Panc1 (cell line): Measurements from ENCODE around the gene LIPE. TPM values are rescaled to one million over a fixed set of nuclear protein-coding genes. Genes with fewer than 3 reads are reported as not detected.

Experiments
- ATAC-seq: fragments of 200-7000 bp; cut with Tn5 transposase; 2 replicates; pipeline ENCODE4 v1.9.1; 2020; ENCODE audit warnings: mild to moderate bottlenecking, moderate library complexity
- BruUV-seq: library from RNA; stranded (reverse); fragments of 400-500 nt; replicated peaks from 2 replicates; lab custom pipeline; 2021; lab: Mats Ljungman, UMichigan
- CTCF ChIA-PET: fragments of 300-600 bp; sonication (Branson Sonifier 250); formaldehyde crosslinking; loops from one replicate; lab custom pipeline; 2022; ENCODE audit warnings: antibody characterized with exemption; lab: Charles Lee
- POLR2A ChIA-PET: fragments of 300-600 bp; sonication (Branson Sonifier 250); formaldehyde crosslinking; loops from one replicate; lab custom pipeline; 2022; ENCODE audit warnings: antibody characterized with exemption; lab: Charles Lee
- DNase-seq: peaks from one replicate; pipeline ENCODE4 v3.0.0-alpha.2; 2010; ENCODE audit warnings: low read depth, low spot score
- H3K27ac ChIP-seq: 2 replicates; pipeline ENCODE4 v1.5.1; 2011; ENCODE audit warnings: mild to moderate bottlenecking, low read length, inconsistent platforms
- H3K27me3 ChIP-seq: fragments of 200-500 bp; sonication (Bioruptor generic); 2 replicates; pipeline ENCODE4 v1.6.0; 2014; ENCODE audit warnings: low read length, inconsistent platforms; ENCODE audit not compliant: control insufficient read depth, insufficient read depth
- H3K36me3 ChIP-seq: fragments of 200-500 bp; sonication (Bioruptor generic); 2 replicates; pipeline ENCODE4 v1.5.1; 2014; ENCODE audit warnings: inconsistent platforms, mild to moderate bottlenecking, low read length, moderate library complexity; ENCODE audit not compliant: control insufficient read depth, insufficient read depth
- H3K4me1 ChIP-seq: 2 replicates; pipeline ENCODE4 v1.5.1; 2011; ENCODE audit warnings: inconsistent platforms, mild to moderate bottlenecking, low read length, moderate library complexity; ENCODE audit not compliant: control insufficient read depth, insufficient read depth
- H3K4me3 ChIP-seq, 2 experiments: 2 replicates each; pipeline ENCODE4 v1.5.1; 2011 to 2012; ENCODE audit warnings: low read depth in 2 of 2, low read length in 2 of 2, mild to moderate bottlenecking in 2 of 2, inconsistent platforms in 1 of 2, moderate library complexity in 1 of 2
- H3K9me3 ChIP-seq: fragments of 200-500 bp; sonication (Bioruptor generic); 2 replicates; pipeline ENCODE4 v1.5.1; 2014; ENCODE audit warnings: low read depth, mild to moderate bottlenecking, inconsistent platforms, low read length, moderate library complexity; ENCODE audit not compliant: control insufficient read depth, insufficient read depth
- CTCF ChIP-seq: fragments of 450-650 bp; IDR thresholded peaks from 2 replicates; pipeline ENCODE4 v1.5.1; 2017; ENCODE audit warnings: mild to moderate bottlenecking
- POLR2AphosphoS5 ChIP-seq: IDR thresholded peaks from 2 replicates; pipeline ENCODE4 v1.6.1; 2012; ENCODE audit warnings: mild to moderate bottlenecking, low read depth, low read length, moderate library complexity
- REST ChIP-seq, 2 experiments: IDR thresholded peaks; 2 replicates each; pipeline ENCODE4 v1.6.1; 2011 to 2012; ENCODE audit warnings: low read depth in 2 of 2, control low read depth in 1 of 2, low read length in 1 of 2, mild to moderate bottlenecking in 1 of 2, moderate library complexity in 1 of 2; ENCODE audit not compliant: insufficient read depth in 1 of 2
- SIN3A ChIP-seq: IDR thresholded peaks from 2 replicates; pipeline ENCODE4 v1.6.1; 2012; ENCODE audit warnings: low read depth, mild to moderate bottlenecking, low read length, moderate library complexity, borderline replicate concordance; ENCODE audit not compliant: insufficient read depth
- TCF7L2 ChIP-seq: IDR thresholded peaks from 2 replicates; pipeline ENCODE4 v1.6.1; 2011; ENCODE audit warnings: mild to moderate bottlenecking, low read depth, low read length, inconsistent platforms
- in situ Hi-C: cut with HindIII; loops from 2 replicates; pipeline ENCODE4 v1.10.0; 2016; ENCODE audit warnings: low sequenced_read_pairs, low pct_unique_long_range_greater_than_20kb
- intact Hi-C: fragments of 100-400 bp; cut with micrococcal nuclease; formaldehyde crosslinking; loops from one replicate; pipeline ENCODE4 v1.10.0; 2022; ENCODE audit not compliant: unreplicated experiment
- total RNA-seq: library from RNA; stranded (reverse); gene quantifications from one replicate; pipeline ENCODE4 v1.2.1, GENCODE V29; 2021; ENCODE audit not compliant: unreplicated experiment

Gene LIPE
- total RNA-seq, 1 experiment from 2014 or later = 3.4 TPM

DNA sequence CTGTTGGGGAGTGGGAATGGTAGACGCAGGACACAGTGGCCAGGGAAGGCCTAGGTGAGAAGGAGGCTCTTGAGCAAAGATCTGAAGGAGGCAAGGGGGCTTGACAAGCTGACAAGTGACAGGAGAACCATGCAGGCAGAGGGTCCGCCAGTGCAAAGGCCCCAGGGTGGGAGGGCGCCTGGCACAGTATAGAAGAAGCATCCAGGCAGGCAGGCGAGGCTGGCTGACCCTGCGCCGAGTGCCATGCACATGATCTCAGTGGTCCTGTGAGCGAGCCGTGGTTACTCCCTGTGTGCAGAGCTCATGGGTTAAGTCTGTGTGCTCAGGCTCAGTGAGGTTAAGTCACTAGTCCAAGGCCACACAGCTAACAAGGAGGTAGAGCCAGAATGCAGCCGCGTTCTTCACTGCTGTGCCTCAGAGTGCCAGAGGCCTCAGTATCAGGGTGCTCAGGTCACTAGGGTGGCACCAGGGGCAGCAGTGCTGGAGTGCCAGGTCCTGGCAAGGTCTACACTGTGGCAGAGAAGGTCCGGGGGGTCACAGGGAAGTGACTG lies 52.3 kb downstream of the LIPE start:
- Histone ChIP-seq H3K36me3 (no peaks in the 10 kb centered on the region), H3K9me3 (no peaks in the 10 kb centered on the region), H3K4me3 (no peak overlapping the region), H3K4me1 (no peaks in the 10 kb centered on the region), H3K27me3 (no peaks in the 10 kb centered on the region), H3K27ac (no peak overlapping the region)
- CTCF ChIA-PET = no interaction called here
- in situ Hi-C loops = no loop called here
- POLR2A ChIA-PET = no interaction called here
- intact Hi-C loops = no loop called here
- TF ChIP-seq TCF7L2 = no peak
- no peak for TF ChIP-seq POLR2AphosphoS5
- no peak for TF ChIP-seq CTCF
- no peak for TF ChIP-seq SIN3A
- no peak for TF ChIP-seq REST (IDR thresholded peaks at IDR 0.05; ENCODE audit: insufficient read depth in 1 of 2, low read depth in 2 of 2, low read length in 1 of 2)
- DNase-seq (no peak), ATAC-seq (0 out of 2 replicates have a peak, but pooled peaks have one; percentile 14)
- BruUV-seq = no TSS peak

DNA sequence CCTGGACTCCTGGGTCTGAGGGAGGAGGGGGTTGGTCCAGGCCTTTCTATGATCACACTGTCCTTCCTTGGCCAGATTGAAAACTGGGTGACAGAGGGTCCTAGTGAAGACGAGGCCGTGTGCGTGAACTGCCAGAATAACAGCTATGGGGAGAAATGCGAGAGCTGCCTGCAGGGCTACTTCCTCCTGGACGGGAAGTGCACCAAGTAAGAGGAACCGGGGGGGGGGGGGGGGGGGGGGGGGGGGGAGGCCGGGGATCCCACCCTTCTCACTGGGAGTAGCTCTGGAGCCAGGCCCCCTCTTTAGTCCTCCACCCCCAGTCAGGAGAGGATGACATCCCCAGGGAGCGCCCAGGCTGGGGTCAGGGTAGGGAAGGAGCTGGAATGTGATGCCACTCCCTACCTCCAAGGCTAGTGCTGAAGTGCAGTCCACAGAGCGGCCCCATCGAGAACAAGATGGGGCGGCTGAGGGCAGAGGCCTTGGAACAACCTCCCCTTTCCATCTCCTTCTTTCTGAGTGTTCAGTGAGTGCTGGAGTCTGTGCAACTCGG lies 56.5 kb downstream of the LIPE start:
- POLR2A ChIA-PET = interaction anchor here (0.6 kb wide), 2 partner anchors 123 to 1005 kb away, joined by 7 to 10 read pairs; no protein-coding TSS in a partner anchor
- H3K27me3 ChIP-seq = no peaks in the 10 kb centered on the region
- no peaks in the 10 kb centered on the region for H3K36me3 ChIP-seq
- in situ Hi-C loops = no loop called here
- H3K9me3 ChIP-seq = no peaks in the 10 kb centered on the region
- CTCF ChIA-PET = no interaction called here
- intact Hi-C loops = no loop called here
- no peak overlapping the region for H3K4me3 ChIP-seq
- DNase-seq (no peak), ATAC-seq (no peak)
- no peak overlapping the region for H3K27ac ChIP-seq
- BruUV-seq = no TSS peak
- H3K4me1 ChIP-seq = no peaks in the 10 kb centered on the region
- TF ChIP-seq POLR2AphosphoS5 (no peak), CTCF (no peak), SIN3A (no peak), TCF7L2 (no peak), REST (IDR thresholded peaks at IDR 0.05; ENCODE audit: insufficient read depth in 1 of 2, low read depth in 2 of 2, low read length in 1 of 2) (no peak)
